PC-9 (cell line): ENCODE measurements around the gene MOB3C. TPM values are rescaled to one million over a fixed set of nuclear protein-coding genes. Genes with fewer than 3 reads are reported as not detected.

Source experiments
- BruUV-seq: library from RNA; stranded (reverse); fragments of 400-500 nt; replicated peaks from 2 replicates; lab custom pipeline; 2021; lab: Mats Ljungman, UMichigan
- CTCF ChIA-PET: fragments of 300-600 bp; sonication (Branson Sonifier 250); formaldehyde crosslinking; loops from one replicate; lab custom pipeline; 2022; ENCODE audit warnings: antibody characterized with exemption; lab: Charles Lee
- POLR2A ChIA-PET: fragments of 300-600 bp; sonication (Branson Sonifier 250); formaldehyde crosslinking; loops from one replicate; lab custom pipeline; 2022; ENCODE audit warnings: antibody characterized with exemption; ENCODE audit not compliant: unreplicated experiment; lab: Charles Lee
- DNase-seq, 2 experiments: peaks; one replicate each; pipeline versions ENCODE4 v3.0.0 to v3.0.0-alpha.2; 2015 to 2022; ENCODE audit warnings: mixed read lengths in 1 of 2
- H2AFZ ChIP-seq: fragments of 200-600 bp; sonication (generic); 2 replicates; pipeline ENCODE4 v1.8.1; 2017; ENCODE audit warnings: antibody characterized with exemption
- H3F3A ChIP-seq: fragments of 200-600 bp; sonication (generic); 2 replicates; pipeline ENCODE4 v1.8.1; 2017; ENCODE audit warnings: antibody characterized with exemption, mild to moderate bottlenecking, low read depth; ENCODE audit not compliant: insufficient read depth
- H3K27ac ChIP-seq: fragments of 200-600 bp; sonication (generic); 2 replicates; pipeline ENCODE4 v1.6.1; 2016; ENCODE audit warnings: mixed run types
- H3K27me3 ChIP-seq: fragments of 200-600 bp; sonication (generic); 2 replicates; pipeline ENCODE4 v1.6.1; 2016; ENCODE audit warnings: low read depth, mixed run types; ENCODE audit not compliant: insufficient read depth
- H3K36me3 ChIP-seq: fragments of 200-600 bp; sonication (generic); 2 replicates; pipeline ENCODE4 v1.6.1; 2016; ENCODE audit warnings: low read depth, mixed run types
- H3K4me1 ChIP-seq: fragments of 200-600 bp; sonication (generic); replicated peaks from 2 replicates; pipeline ENCODE4 v1.6.1; 2016; ENCODE audit warnings: mixed run types; ENCODE audit not compliant: insufficient read depth
- H3K4me2 ChIP-seq: fragments of 200-600 bp; sonication (generic); 2 replicates; pipeline ENCODE4 v1.6.1; 2017; ENCODE audit warnings: mixed run types
- H3K4me3 ChIP-seq: fragments of 200-600 bp; sonication (generic); 2 replicates; pipeline ENCODE4 v1.6.1; 2016; ENCODE audit warnings: mixed run types
- H3K79me2 ChIP-seq: fragments of 200-600 bp; sonication (generic); 2 replicates; pipeline ENCODE4 v1.6.1; 2017; ENCODE audit warnings: low read depth, mixed run types
- H3K9me2 ChIP-seq: fragments of 200-600 bp; sonication (generic); 2 replicates; pipeline ENCODE4 v1.8.1; 2017; ENCODE audit warnings: mild to moderate bottlenecking; ENCODE audit not compliant: insufficient read depth
- H3K9me3 ChIP-seq: fragments of 200-600 bp; sonication (generic); 2 replicates; pipeline ENCODE4 v1.8.1; 2016; ENCODE audit warnings: low read depth; ENCODE audit not compliant: insufficient read depth
- H4K20me1 ChIP-seq: fragments of 200-600 bp; sonication (generic); 2 replicates; pipeline ENCODE4 v1.8.1; 2017; ENCODE audit not compliant: insufficient read depth
- EZH2 ChIP-seq: fragments of 200-600 bp; sonication (generic); IDR thresholded peaks from 2 replicates; pipeline ENCODE4 v1.8.0; 2017; ENCODE audit warnings: antibody characterized with exemption, low read depth
- intact Hi-C: fragments of 100-400 bp; cut with micrococcal nuclease; formaldehyde crosslinking; loops from one replicate; pipeline ENCODE4 v1.10.0; 2022; ENCODE audit not compliant: unreplicated experiment
- total RNA-seq: library from RNA; stranded (reverse); gene quantifications from 2 replicates; pipeline ENCODE4 v1.2.3, GENCODE V29; 2021
- TF ChIP-seq, protein P1 (sequence below): fragments of 200-600 bp; sonication (generic); conservative IDR thresholded peaks from 2 replicates; pipeline ENCODE4 v1.6.1; 2017; ENCODE audit warnings: mixed run types, antibody characterized with exemption, mild to moderate bottlenecking, moderate library complexity

MOB3C gene
- total RNA-seq, 1 experiment from 2014 or later: 35.2 TPM

DNA sequence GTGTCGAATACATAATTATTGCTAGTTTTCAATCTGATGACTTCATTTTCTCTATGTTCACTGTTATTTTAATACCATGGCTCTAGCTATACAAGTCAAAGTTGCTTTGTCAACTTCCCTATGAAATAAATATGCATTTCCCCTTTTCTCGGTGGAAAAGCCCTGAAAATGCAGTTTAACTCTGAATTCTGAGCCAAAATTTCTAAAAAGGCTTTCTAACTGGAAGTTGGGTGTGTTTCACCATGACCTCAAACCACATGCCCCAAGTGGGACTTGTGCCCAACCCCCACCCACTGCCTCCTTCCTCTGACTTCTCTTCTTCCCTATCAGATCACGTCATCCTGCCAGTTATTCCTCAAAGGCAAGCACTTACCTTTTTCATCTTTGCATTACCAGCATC lies 21.5 kb downstream of the MOB3C start:
- H3K27me3 ChIP-seq: no peaks in the 10 kb centered on the region
- H3F3A ChIP-seq: no peaks in the 10 kb centered on the region
- no peaks in the 10 kb centered on the region for H3K9me3 ChIP-seq
- no peaks in the 10 kb centered on the region for H4K20me1 ChIP-seq
- H3K36me3 ChIP-seq: peaks cover 30% of the 10 kb centered on the region
- H3K4me1 ChIP-seq: no peaks in the 10 kb centered on the region
- intact Hi-C loops: no loop called here
- CTCF ChIA-PET: no interaction called here
- peaks cover 7% of the 10 kb centered on the region; the same call in 1 of the 2 replicates for H3K79me2 ChIP-seq
- DNase-seq: no peak
- H3K9me2 ChIP-seq: no peaks in the 10 kb centered on the region
- no peak overlapping the region for H3K4me3 ChIP-seq
- no peak overlapping the region for H3K4me2 ChIP-seq
- POLR2A ChIA-PET: no interaction called here
- H2AFZ ChIP-seq: no peak overlapping the region
- H3K27ac ChIP-seq: no peak overlapping the region
- TF ChIP-seq, protein P1, sequence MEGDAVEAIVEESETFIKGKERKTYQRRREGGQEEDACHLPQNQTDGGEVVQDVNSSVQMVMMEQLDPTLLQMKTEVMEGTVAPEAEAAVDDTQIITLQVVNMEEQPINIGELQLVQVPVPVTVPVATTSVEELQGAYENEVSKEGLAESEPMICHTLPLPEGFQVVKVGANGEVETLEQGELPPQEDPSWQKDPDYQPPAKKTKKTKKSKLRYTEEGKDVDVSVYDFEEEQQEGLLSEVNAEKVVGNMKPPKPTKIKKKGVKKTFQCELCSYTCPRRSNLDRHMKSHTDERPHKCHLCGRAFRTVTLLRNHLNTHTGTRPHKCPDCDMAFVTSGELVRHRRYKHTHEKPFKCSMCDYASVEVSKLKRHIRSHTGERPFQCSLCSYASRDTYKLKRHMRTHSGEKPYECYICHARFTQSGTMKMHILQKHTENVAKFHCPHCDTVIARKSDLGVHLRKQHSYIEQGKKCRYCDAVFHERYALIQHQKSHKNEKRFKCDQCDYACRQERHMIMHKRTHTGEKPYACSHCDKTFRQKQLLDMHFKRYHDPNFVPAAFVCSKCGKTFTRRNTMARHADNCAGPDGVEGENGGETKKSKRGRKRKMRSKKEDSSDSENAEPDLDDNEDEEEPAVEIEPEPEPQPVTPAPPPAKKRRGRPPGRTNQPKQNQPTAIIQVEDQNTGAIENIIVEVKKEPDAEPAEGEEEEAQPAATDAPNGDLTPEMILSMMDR: no peak
- no peak for TF ChIP-seq EZH2
- BruUV-seq: no TSS peak

DNA sequence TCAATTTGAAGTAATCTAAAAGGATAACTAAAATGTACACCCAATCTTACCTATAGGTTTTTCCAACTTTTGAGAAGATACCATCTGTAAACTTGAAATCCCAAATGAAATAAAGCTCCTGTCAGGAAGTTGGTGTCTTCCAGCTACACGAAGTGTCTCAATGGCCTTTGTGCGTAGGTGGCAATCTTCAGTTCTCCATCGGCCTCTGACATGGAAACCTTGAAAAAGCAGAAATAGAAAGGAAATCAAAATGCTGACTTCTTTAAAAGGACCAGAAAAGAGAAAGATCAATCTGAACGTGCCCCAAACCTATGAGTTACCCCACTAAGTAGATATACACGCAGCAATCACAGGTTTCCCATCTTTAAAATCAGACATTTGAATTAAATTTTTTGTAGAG lies 22.5 kb downstream of the MOB3C start:
- H4K20me1 ChIP-seq: no peaks in the 10 kb centered on the region
- H3F3A ChIP-seq: no peaks in the 10 kb centered on the region
- no TSS peak for BruUV-seq
- H3K27me3 ChIP-seq: no peaks in the 10 kb centered on the region
- H3K27ac ChIP-seq: no peak overlapping the region
- no peak overlapping the region for H2AFZ ChIP-seq
- POLR2A ChIA-PET: interaction anchor here (0.6 kb wide), 1 partner anchor 22 kb away, joined by 5 read pairs; the partner anchor contains the start of gene MOB3C
- no peak overlapping the region for H3K4me3 ChIP-seq
- DNase-seq: no peak
- H3K4me2 ChIP-seq: no peak overlapping the region
- peaks cover 7% of the 10 kb centered on the region; the same call in 1 of the 2 replicates for H3K79me2 ChIP-seq
- TF ChIP-seq EZH2: no peak
- TF ChIP-seq, protein P1: no peak
- CTCF ChIA-PET: no interaction called here
- no peaks in the 10 kb centered on the region for H3K9me3 ChIP-seq
- H3K9me2 ChIP-seq: no peaks in the 10 kb centered on the region
- H3K36me3 ChIP-seq: peaks cover 27% of the 10 kb centered on the region
- no peaks in the 10 kb centered on the region for H3K4me1 ChIP-seq
- intact Hi-C loops: no loop called here

DNA sequence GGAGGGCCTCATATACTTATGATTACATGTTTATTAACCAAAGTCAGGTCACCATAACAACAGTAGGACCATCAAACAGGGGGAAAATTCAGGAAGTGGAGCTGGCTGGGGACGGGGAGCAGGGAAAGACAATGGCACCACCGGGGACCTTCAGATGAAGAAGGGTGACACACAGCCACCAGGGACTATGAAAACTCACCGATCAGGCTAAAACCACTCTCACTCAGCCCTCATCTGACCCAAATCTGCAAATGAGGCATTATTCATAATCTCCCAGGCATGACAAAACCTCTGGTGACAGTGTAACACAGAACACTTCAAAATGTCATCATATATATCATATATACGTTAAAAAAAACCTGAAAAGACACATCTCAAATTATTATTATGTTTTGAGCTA lies 23.8 kb downstream of the MOB3C start:
- H2AFZ ChIP-seq: no peak overlapping the region
- H3K4me1 ChIP-seq: no peaks in the 10 kb centered on the region
- no peak overlapping the region for H3K27ac ChIP-seq
- no peaks in the 10 kb centered on the region for H3K27me3 ChIP-seq
- H3K9me2 ChIP-seq: no peaks in the 10 kb centered on the region
- no peak overlapping the region for H3K4me2 ChIP-seq
- no peak overlapping the region for H3K4me3 ChIP-seq
- intact Hi-C loops: no loop called here
- no peaks in the 10 kb centered on the region for H4K20me1 ChIP-seq
- H3K9me3 ChIP-seq: no peaks in the 10 kb centered on the region
- DNase-seq: no peak
- H3K36me3 ChIP-seq: peaks cover 27% of the 10 kb centered on the region
- H3F3A ChIP-seq: no peaks in the 10 kb centered on the region
- TF ChIP-seq, protein P1: no peak
- no peak for TF ChIP-seq EZH2
- BruUV-seq: no TSS peak
- ChIA-PET CTCF (no interaction called here), POLR2A (no interaction called here)
- H3K79me2 ChIP-seq: peaks cover 5% of the 10 kb centered on the region; the same call in 1 of the 2 replicates
